Measurements from ENCODE around the gene LOXHD1. TPM values are rescaled to one million over a fixed set of nuclear protein-coding genes. Genes with fewer than 3 reads are reported as not detected.

LOXHD1 gene
- total RNA-seq, 1 experiment from 2014 or later = not detected

DNA sequence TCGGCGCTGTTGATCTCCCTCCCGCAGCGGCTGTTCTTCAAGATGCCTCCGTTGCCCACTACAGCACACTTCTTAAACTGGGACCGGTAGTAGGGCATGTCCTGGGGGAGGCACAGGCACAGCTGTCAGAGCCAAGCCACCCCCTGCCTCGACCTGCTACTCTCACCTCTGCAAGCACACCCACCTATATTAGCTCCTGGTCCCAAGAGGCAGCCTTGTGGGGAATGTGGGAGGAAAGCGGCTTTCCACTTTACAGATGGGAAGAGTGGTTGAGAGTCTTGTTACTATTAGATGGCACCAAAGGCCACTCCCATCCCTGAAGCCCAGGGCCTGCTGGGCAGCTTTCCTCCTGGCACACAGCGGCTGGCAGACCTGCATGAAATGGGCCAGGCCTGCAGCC lies 29.2 kb upstream of the LOXHD1 start:
- Histone ChIP-seq H3K27me3 (ENCODE audit: control insufficient read depth, insufficient read depth, low read length) (no peaks in the 10 kb centered on the region), H3K27ac (ENCODE audit: low read length) (no peak overlapping the region), H3K4me3 (ENCODE audit: low read depth in 2 of 2, low read length in 2 of 2) (no peak overlapping the region), H3K36me3 (ENCODE audit: control insufficient read depth, insufficient read depth, low read length) (no peaks in the 10 kb centered on the region), H3K9me3 (ENCODE audit: control insufficient read depth, insufficient read depth, low read depth, low read length) (no peaks in the 10 kb centered on the region), H3K4me1 (ENCODE audit: control insufficient read depth, insufficient read depth, low read length) (no peaks in the 10 kb centered on the region)
- BruUV-seq (replicated peaks) = no TSS peak
- no peak for DNase-seq (ENCODE audit: low read depth, low spot score)
- intact Hi-C loops (cut with micrococcal nuclease; ENCODE audit: unreplicated experiment) (no loop called here), in situ Hi-C loops (cut with HindIII; ENCODE audit: low pct_unique_long_range_greater_than_20kb, low sequenced_read_pairs) (no loop called here)
- no peak for TF ChIP-seq SIN3A (IDR thresholded peaks at IDR 0.05; ENCODE audit: borderline replicate concordance, insufficient read depth, low read depth, low read length)
- TF ChIP-seq, protein P1, sequence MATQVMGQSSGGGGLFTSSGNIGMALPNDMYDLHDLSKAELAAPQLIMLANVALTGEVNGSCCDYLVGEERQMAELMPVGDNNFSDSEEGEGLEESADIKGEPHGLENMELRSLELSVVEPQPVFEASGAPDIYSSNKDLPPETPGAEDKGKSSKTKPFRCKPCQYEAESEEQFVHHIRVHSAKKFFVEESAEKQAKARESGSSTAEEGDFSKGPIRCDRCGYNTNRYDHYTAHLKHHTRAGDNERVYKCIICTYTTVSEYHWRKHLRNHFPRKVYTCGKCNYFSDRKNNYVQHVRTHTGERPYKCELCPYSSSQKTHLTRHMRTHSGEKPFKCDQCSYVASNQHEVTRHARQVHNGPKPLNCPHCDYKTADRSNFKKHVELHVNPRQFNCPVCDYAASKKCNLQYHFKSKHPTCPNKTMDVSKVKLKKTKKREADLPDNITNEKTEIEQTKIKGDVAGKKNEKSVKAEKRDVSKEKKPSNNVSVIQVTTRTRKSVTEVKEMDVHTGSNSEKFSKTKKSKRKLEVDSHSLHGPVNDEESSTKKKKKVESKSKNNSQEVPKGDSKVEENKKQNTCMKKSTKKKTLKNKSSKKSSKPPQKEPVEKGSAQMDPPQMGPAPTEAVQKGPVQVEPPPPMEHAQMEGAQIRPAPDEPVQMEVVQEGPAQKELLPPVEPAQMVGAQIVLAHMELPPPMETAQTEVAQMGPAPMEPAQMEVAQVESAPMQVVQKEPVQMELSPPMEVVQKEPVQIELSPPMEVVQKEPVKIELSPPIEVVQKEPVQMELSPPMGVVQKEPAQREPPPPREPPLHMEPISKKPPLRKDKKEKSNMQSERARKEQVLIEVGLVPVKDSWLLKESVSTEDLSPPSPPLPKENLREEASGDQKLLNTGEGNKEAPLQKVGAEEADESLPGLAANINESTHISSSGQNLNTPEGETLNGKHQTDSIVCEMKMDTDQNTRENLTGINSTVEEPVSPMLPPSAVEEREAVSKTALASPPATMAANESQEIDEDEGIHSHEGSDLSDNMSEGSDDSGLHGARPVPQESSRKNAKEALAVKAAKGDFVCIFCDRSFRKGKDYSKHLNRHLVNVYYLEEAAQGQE (IDR thresholded peaks at IDR 0.05; ENCODE audit: insufficient read depth in 1 of 2, low read depth in 2 of 2, low read length in 1 of 2) = no peak
- CTCF ChIA-PET = no interaction called here
- no peak for ATAC-seq
- POLR2A ChIA-PET = no interaction called here

DNA sequence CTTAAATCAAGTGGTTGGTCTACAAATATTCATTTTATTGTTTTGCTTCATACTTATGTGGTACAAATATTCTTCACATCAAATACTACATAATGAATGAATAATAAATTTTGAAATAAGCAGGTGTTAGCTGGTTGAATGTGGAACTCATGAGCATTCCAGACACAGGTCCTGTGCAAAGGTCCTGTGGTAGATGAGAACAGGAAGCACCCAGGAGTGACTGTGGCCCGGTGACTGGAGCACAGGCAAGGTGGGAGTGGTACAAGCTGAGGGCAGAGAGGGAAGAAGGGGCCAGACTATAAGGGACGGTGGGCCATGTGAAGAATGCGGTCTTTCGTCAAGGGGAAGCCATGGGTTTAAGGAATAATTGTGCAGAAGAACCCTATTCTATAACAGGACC lies 26.2 kb upstream of the LOXHD1 start:
- intact Hi-C loops (cut with micrococcal nuclease; ENCODE audit: unreplicated experiment) = no loop called here
- no TSS peak for BruUV-seq (replicated peaks)

More for the DNA sequence above, 26.2 kb upstream of the LOXHD1 start:
- ChIA-PET POLR2A (no interaction called here), CTCF (no interaction called here)
- Histone ChIP-seq H3K36me3 (ENCODE audit: control insufficient read depth, insufficient read depth, low read length) (no peaks in the 10 kb centered on the region), H3K4me1 (ENCODE audit: control insufficient read depth, insufficient read depth, low read length) (no peaks in the 10 kb centered on the region), H3K27me3 (ENCODE audit: control insufficient read depth, insufficient read depth, low read length) (no peaks in the 10 kb centered on the region), H3K4me3 (ENCODE audit: low read depth in 2 of 2, low read length in 2 of 2) (no peak overlapping the region), H3K9me3 (ENCODE audit: control insufficient read depth, insufficient read depth, low read depth, low read length) (no peaks in the 10 kb centered on the region), H3K27ac (ENCODE audit: low read length) (no peak overlapping the region)
- in situ Hi-C loops (cut with HindIII; ENCODE audit: low pct_unique_long_range_greater_than_20kb, low sequenced_read_pairs) = no loop called here
- TF ChIP-seq, protein P1 (IDR thresholded peaks at IDR 0.05; ENCODE audit: insufficient read depth in 1 of 2, low read depth in 2 of 2, low read length in 1 of 2) = no peak
- TF ChIP-seq POLR2AphosphoS5 (IDR thresholded peaks at IDR 0.05; ENCODE audit: low read depth, low read length) (no peak), SIN3A (IDR thresholded peaks at IDR 0.05; ENCODE audit: borderline replicate concordance, insufficient read depth, low read depth, low read length) (no peak), TCF7L2 (IDR thresholded peaks at IDR 0.05; ENCODE audit: low read depth, low read length) (no peak)
- TF ChIP-seq, protein P2, sequence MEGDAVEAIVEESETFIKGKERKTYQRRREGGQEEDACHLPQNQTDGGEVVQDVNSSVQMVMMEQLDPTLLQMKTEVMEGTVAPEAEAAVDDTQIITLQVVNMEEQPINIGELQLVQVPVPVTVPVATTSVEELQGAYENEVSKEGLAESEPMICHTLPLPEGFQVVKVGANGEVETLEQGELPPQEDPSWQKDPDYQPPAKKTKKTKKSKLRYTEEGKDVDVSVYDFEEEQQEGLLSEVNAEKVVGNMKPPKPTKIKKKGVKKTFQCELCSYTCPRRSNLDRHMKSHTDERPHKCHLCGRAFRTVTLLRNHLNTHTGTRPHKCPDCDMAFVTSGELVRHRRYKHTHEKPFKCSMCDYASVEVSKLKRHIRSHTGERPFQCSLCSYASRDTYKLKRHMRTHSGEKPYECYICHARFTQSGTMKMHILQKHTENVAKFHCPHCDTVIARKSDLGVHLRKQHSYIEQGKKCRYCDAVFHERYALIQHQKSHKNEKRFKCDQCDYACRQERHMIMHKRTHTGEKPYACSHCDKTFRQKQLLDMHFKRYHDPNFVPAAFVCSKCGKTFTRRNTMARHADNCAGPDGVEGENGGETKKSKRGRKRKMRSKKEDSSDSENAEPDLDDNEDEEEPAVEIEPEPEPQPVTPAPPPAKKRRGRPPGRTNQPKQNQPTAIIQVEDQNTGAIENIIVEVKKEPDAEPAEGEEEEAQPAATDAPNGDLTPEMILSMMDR (IDR thresholded peaks at IDR 0.05) = no peak
- no peak for ATAC-seq
- no peak for DNase-seq (ENCODE audit: low read depth, low spot score)

All from Panc1 (cell line).